Choroid plexus epithelial cell (primary cell): Measurements from ENCODE around the gene HLA-DPA1.
"Not testable (repeated sequence)": the region's sequence is repeated elsewhere in the genome, so short reads cannot be mapped to it uniquely, and the experiment has no call there.

Source experiments
- DNase-seq: peaks from one replicate; pipeline ENCODE4 v3.0.0-alpha.2; 2010; ENCODE audit warnings: low read depth
- H3K4me3 ChIP-seq: 2 replicates; pipeline ENCODE4 v1.5.1; 2011; ENCODE audit warnings: low read depth, mild to moderate bottlenecking, control low read depth, low read length, moderate library complexity
- TF ChIP-seq, protein P1 (sequence below): conservative IDR thresholded peaks from 2 replicates; pipeline ENCODE4 v1.5.1; 2011; ENCODE audit warnings: low read depth, mild to moderate bottlenecking, control low read depth, inconsistent platforms, low read length, moderate library complexity

Gene HLA-DPA1

DNA sequence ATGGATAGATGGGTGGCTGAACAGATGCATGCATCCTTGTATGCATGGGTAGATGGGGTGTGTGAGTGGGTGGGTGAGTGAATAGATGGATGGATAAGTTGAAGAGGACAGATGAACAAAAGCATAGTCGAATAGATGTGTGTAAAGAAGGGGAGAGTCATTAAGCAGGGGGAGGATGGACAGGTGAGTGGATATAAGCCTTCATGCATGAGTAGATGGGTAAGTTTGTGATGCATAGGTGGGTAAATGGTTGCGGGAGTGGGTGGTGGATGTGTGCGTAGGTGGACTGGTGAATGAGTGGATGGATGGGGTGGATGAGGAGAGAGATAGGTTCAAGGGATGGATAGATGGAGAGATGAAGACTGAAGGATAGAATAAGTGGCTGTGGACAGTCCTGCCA is 31.9 kb upstream of the HLA-DPA1 start:
- no peak for DNase-seq
- TF ChIP-seq, protein P1, sequence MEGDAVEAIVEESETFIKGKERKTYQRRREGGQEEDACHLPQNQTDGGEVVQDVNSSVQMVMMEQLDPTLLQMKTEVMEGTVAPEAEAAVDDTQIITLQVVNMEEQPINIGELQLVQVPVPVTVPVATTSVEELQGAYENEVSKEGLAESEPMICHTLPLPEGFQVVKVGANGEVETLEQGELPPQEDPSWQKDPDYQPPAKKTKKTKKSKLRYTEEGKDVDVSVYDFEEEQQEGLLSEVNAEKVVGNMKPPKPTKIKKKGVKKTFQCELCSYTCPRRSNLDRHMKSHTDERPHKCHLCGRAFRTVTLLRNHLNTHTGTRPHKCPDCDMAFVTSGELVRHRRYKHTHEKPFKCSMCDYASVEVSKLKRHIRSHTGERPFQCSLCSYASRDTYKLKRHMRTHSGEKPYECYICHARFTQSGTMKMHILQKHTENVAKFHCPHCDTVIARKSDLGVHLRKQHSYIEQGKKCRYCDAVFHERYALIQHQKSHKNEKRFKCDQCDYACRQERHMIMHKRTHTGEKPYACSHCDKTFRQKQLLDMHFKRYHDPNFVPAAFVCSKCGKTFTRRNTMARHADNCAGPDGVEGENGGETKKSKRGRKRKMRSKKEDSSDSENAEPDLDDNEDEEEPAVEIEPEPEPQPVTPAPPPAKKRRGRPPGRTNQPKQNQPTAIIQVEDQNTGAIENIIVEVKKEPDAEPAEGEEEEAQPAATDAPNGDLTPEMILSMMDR = no peak
- H3K4me3 ChIP-seq = no peak overlapping the region

DNA sequence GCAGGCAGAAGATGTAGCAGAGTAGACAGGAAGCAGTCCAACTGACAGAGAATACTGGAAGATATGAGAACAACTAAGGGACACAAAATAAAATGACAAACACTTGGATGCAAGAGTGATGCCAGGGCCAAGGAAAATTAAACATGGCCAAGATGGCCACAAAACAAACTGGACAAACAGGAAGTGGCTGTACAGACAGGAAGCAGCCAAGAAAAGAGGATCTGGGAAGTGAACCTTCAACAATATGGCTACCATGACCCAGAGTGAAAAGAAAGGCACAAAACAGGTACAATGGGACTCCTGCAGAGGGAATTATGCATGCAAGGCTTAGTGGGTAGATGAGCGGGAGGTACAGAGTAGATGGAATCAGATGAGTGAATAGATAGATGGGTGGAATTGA is 31.4 kb upstream of the HLA-DPA1 start:
- DNase-seq = no peak
- TF ChIP-seq, protein P1 = no peak
- H3K4me3 ChIP-seq = no peak overlapping the region

DNA sequence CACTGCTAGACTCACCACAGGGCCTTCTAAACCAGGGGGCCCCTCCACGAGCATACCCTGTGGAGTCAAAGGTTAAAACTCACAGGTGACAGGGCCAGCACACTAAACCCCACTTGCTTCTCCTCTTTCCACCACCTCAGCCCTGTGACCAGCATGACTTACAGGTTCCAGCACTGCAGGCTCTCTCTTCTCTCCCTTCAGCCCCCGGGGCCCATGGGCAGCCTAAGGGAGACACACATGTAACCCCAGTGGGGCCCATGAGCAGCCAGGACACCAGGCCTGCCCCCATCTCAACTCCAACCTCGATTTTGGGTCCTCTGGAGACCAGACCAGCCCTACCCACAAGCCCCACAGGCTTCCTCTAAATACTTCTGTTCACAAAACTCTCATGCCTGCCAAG is 30.3 kb upstream of the HLA-DPA1 start:
- no peak overlapping the region for H3K4me3 ChIP-seq
- TF ChIP-seq, protein P1 = no peak
- no peak for DNase-seq

DNA sequence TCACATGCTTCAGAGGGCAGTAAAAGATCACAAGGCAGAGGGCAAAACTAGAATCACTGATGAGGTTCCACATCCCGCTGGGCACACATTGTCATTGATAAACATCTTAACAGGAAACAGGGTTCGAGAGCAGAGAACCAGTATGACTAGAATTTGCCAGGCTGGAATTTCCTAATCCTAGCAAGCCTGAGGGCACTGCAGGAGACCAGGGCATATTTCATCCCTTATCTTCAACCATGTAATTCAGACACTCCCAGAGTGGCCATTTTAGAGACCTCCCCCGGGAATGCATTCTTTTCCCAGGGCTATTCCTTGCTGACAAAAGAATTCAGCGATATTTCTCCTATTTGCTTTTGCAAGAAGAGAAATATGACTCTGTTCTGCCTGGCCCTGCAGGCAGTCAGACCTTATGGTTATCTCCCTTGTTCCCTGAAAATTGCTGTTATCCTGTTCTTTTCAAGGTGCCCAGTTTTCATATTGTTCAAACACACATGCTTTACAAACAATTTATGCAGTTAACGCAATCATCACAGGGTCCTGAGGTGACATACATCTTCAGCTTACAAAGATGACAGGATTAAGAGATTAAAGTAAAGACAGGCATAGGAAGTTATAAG is 27.8 kb upstream of the HLA-DPA1 start:
- H3K4me3 ChIP-seq, DNase-seq: not testable (repeated sequence)

DNA sequence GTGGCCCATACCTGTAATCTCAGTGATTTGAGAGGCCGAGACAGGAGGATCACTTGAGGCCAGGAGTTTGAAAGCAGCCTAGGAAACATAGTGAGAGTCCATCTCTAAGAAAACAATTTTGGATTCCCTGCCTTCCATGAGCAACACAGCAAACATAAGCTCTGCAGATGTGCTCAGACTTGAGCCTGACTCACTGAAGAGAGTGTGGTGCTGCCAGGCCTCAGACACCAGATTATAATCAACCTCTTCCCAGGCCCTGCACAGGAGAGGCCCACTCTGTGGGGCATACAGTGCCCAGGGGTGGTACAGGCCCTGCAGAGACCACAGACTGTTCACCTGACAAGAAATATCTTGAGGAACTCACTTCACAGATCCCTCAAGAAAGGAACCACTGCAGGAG is 22.2 kb upstream of the HLA-DPA1 start:
- TF ChIP-seq, protein P1 = no peak
- H3K4me3 ChIP-seq = no peak overlapping the region
- no peak for DNase-seq

DNA sequence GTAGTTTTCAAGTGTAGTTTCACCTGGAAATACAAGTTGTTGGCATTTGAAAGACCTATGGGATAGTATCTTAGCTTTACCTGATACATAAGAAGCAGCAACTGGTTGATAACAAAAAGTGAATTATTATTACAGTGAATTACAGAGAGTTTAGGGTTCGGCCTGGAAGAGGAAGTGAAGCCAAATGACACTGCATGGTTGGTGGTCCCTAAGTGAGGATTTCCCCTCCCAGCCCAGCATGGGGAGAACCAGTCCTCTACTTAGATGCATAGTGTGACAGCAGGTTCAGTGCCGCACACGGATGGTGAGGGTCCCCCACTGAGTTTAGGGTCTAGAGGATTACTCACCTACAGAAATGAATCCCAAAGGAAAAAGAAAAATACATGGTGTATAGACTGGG is 20.4 kb upstream of the HLA-DPA1 start:
- H3K4me3 ChIP-seq = no peak overlapping the region
- TF ChIP-seq, protein P1 = no peak
- DNase-seq = no peak

DNA sequence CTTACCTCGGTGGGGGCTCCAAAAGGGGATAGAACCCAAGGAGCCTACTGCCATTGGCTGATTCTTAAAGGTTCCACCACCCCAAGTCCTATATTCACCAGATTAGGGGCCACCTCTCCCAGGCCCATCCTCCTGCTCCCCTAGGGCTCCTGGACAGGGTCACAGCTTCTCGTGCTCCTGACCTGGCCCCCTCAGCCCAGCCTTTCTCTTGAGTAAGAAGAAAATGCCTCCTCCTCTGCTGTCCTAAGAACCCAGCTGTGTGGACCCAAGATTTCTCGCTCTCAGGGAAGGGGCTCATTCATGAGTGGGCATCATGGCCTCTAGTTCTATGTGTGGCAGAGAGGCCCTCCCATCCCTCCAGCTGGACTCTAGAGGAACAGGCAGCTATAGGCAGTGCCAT is 18.9 kb upstream of the HLA-DPA1 start:
- H3K4me3 ChIP-seq = no peak overlapping the region
- DNase-seq = no peak
- TF ChIP-seq, protein P1 = no peak
